ENCODE data around the gene TNKS2.

The TNKS2 gene

DNA sequence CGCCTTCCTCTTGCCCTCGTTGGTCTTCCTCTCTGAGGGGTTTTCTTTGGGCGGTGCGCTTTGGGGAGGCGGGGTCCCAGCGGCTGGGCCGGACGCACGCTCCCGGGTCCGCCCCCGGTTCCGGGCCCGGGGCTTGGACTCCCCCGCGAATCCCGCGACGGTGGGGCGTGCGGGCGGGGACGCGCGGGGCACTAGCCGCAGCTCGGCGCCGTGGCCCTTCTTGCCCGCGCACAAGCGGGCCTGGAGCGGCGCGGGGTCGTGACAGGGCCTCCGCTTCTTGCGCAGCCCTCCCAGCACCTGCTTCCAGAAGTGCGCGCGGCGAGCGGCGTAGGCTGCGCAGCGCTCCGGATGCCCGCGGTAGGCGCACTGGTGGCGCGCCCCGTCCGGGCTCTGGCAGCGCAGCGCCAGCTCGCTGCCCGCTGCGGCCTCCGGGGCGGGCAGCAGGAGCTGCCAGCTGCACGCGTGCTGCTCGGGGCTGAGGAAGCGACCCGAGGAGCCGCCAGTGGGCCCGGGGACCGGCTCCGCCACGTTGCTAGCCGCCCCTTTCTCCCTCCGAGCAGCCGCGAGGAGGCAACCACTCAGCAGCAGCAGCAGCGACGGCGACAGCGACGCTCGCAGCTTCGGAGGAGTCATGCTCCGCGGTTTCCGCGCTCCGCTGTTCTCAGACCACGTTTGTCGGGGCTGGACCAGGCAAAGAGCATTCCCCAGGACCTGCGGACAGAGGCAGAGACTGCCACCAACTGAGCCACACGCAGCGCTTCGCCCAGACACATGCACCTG, 110.3 kb downstream of the TNKS2 start:
- peak; percentile 65 for DNase-seq (ENCODE audit: low spot score)

- peak; percentile 54 for DNase-seq (ENCODE audit: low spot score)
Observed at GRCh38 chr10:91909117-91909677, 111.0 kb downstream of the TNKS2 start, which contains the start of gene FGFBP3. Gene FGFBP3, minus strand, starts transcription at chr10:91909486. Its CDS starts 517 bp downstream, at chr10:91908969.

GRCh38 chr10:91910467-91910866, 112.2 kb downstream of the TNKS2 start:
- no peak for DNase-seq (ENCODE audit: low spot score)

Data from pons (tissue), 1 donor.